ENCODE results near the gene FREM2. TPM values are rescaled to one million over a fixed set of nuclear protein-coding genes. Genes with fewer than 3 reads are reported as not detected.

FREM2 gene
- total and polyA plus RNA-seq, 5 donors from 2014 or later: not detected

DNA sequence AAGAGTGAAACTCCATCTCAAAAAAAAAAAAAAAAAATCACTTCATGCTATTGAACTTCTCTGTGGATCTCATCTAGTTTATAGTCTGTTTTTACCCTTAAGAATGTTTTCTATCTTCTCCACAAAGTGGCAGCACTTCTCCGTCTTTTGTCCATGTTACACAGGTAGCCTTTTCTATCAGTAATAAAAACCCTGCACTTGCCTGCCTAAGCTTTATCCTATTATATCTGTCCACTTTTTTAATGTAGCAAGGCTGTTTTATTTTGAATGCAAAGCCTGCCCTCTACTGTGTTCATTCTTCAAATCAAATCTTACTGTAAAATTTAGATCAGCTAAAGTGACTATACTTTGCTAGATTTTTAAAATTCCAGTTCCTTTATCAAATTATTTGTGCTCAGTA is 179.8 kb downstream of the FREM2 start:
- H3K36me3 Mint-ChIP-seq: no peaks in the 10 kb centered on the region
- no peak overlapping the region for H3K4me3 ChIP-seq (ENCODE audit: low read depth, low read length)

DNA sequence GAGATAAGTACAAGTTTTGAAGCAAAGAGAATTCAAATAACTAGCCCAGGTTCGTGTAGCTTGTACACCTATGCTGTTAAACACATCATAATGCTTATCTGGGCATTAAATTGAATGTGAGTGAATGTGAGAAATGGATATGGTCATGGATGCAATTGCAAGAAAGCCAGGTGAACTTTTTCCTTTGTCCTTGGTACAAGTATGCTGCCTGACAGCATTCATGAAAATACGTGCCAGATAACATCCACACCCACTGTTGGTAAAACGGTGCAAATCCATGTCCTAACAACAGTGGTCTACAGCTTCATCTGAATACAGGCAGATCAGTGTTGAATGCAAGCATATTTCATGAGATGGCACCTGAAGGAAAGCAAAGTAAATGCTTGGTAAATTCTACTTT is 181.5 kb downstream of the FREM2 start:
- Histone ChIP-seq H3K36me3 (ENCODE audit: control insufficient read depth, insufficient read depth, low read length) (no peaks in the 10 kb centered on the region), H3K27me3 (ENCODE audit: control insufficient read depth, insufficient read depth, low read length) (peaks cover 5% of the 10 kb centered on the region), H3K27ac (ENCODE audit: insufficient read depth, low read length, poor library complexity, severe bottlenecking) (no peak overlapping the region), H3K4me3 (ENCODE audit: low read depth, low read length) (no peak overlapping the region), H3K4me1 (ENCODE audit: control insufficient read depth, insufficient read depth, low read length, poor library complexity, severe bottlenecking) (no peaks in the 10 kb centered on the region), H3K9me3 (ENCODE audit: control insufficient read depth in 2 of 2, low read length in 2 of 2) (no peaks in the 10 kb centered on the region)
- no peak overlapping the region for H3K4me3 Mint-ChIP-seq
- DNase-seq (no peak), ATAC-seq (ENCODE audit: low read depth in 2 of 2) (no peak)
- H3K36me3 Mint-ChIP-seq: no peaks in the 10 kb centered on the region
- peaks cover 10% of the 10 kb centered on the region for H3K27me3 Mint-ChIP-seq
- H3K4me1 Mint-ChIP-seq: peaks cover 0 to 2% (median 1%) of the 10 kb centered on the region in 4 donors
- H3K27ac Mint-ChIP-seq: no peak overlapping the region
- H3K9me3 Mint-ChIP-seq: no peaks in the 10 kb centered on the region

More for the DNA sequence above, 179.8 kb downstream of the FREM2 start:
- H3K9me3 Mint-ChIP-seq: no peaks in the 10 kb centered on the region
- DNase-seq (no peak), ATAC-seq (ENCODE audit: low read depth in 2 of 2) (no peak)
- no peak overlapping the region for H3K27ac ChIP-seq (ENCODE audit: insufficient read depth, low read length, poor library complexity, severe bottlenecking)
- peaks cover 3% of the 10 kb centered on the region for H3K27me3 ChIP-seq (ENCODE audit: control insufficient read depth, insufficient read depth, low read length)
- H3K4me3 Mint-ChIP-seq: no peak overlapping the region
- no peaks in the 10 kb centered on the region for H3K4me1 ChIP-seq (ENCODE audit: control insufficient read depth, insufficient read depth, low read length, poor library complexity, severe bottlenecking)
- H3K4me1 Mint-ChIP-seq: no peaks in the 10 kb centered on the region
- no peak overlapping the region for H3K27ac Mint-ChIP-seq
- H3K27me3 Mint-ChIP-seq: peaks cover 5% of the 10 kb centered on the region
- no peaks in the 10 kb centered on the region for H3K9me3 ChIP-seq (ENCODE audit: control insufficient read depth in 2 of 2, low read length in 2 of 2)
- no peaks in the 10 kb centered on the region for H3K36me3 ChIP-seq (ENCODE audit: control insufficient read depth, insufficient read depth, low read length)

GRCh38 chr13:38868870-38869269 is 182.0 kb downstream of the FREM2 start:
- H3K9me3 Mint-ChIP-seq: no peaks in the 10 kb centered on the region
- peaks cover 0 to 2% (median 1%) of the 10 kb centered on the region in 4 donors for H3K4me1 Mint-ChIP-seq
- no peak overlapping the region for H3K27ac ChIP-seq (ENCODE audit: insufficient read depth, low read length, poor library complexity, severe bottlenecking)
- peaks cover 5% of the 10 kb centered on the region for H3K27me3 ChIP-seq (ENCODE audit: control insufficient read depth, insufficient read depth, low read length)
- H3K27ac Mint-ChIP-seq: no peak overlapping the region
- H3K9me3 ChIP-seq (ENCODE audit: control insufficient read depth in 2 of 2, low read length in 2 of 2): no peaks in the 10 kb centered on the region
- H3K4me3 ChIP-seq (ENCODE audit: low read depth, low read length): no peak overlapping the region
- H3K4me1 ChIP-seq (ENCODE audit: control insufficient read depth, insufficient read depth, low read length, poor library complexity, severe bottlenecking): no peaks in the 10 kb centered on the region
- peaks cover 13% of the 10 kb centered on the region for H3K27me3 Mint-ChIP-seq
- ATAC-seq (ENCODE audit: low read depth in 2 of 2): no peak
- no peaks in the 10 kb centered on the region for H3K36me3 ChIP-seq (ENCODE audit: control insufficient read depth, insufficient read depth, low read length)
- H3K36me3 Mint-ChIP-seq: no peaks in the 10 kb centered on the region
- no peak for DNase-seq
- H3K4me3 Mint-ChIP-seq: no peak overlapping the region

DNA sequence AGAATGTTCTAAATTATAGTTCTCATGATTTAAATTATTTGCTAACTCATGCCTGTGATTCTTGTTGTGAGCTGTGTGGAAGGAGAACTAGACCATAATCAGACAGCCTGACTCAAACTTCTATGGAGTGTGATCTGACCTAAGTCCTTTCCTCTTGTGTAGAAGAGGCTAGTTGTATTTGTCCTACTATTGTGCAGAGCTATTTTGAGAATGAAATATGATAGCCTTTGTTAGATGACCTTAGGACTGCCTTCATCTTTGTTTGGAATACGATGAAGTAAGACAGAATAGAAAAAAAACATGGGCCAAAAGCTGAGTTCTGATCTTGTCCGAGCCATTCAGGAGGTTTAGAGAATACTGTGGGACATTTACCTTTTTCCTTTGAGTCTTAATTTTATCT is 184.4 kb downstream of the FREM2 start:
- Histone ChIP-seq H3K4me3 (ENCODE audit: low read depth, low read length) (no peak overlapping the region), H3K36me3 (ENCODE audit: control insufficient read depth, insufficient read depth, low read length) (no peaks in the 10 kb centered on the region), H3K27ac (ENCODE audit: insufficient read depth, low read length, poor library complexity, severe bottlenecking) (no peak overlapping the region), H3K27me3 (ENCODE audit: control insufficient read depth, insufficient read depth, low read length) (peaks cover 5% of the 10 kb centered on the region), H3K9me3 (ENCODE audit: control insufficient read depth in 2 of 2, low read length in 2 of 2) (no peaks in the 10 kb centered on the region), H3K4me1 (ENCODE audit: control insufficient read depth, insufficient read depth, low read length, poor library complexity, severe bottlenecking) (no peaks in the 10 kb centered on the region)
- Mint-ChIP-seq H3K4me3 (no peak overlapping the region), H3K4me1 (peaks cover 0 to 2% (median 1%) of the 10 kb centered on the region in 4 donors), H3K36me3 (no peaks in the 10 kb centered on the region), H3K9me3 (no peaks in the 10 kb centered on the region), H3K27me3 (peaks cover 13% of the 10 kb centered on the region), H3K27ac (no peak overlapping the region)
- no peak for ATAC-seq (ENCODE audit: low read depth in 2 of 2)
- no peak for DNase-seq

DNA sequence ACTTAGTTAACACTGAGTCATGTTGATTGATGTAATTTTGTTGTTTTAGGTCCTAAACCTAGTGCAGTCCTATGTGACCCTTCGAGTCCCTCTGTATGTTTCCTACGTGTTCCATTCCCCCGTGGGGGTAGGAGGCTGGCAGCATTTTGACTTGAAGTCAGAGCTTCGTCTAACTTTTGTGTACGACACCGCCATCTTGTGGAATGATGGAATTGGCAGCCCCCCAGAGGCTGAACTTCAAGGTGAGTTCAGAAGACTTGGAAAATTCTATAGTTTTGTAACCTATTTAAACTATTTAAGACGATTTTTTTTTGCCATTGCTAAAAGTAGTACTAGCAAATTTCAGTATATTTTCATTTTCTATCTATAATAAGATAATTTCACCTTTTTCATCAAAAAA is 185.8 kb downstream of the FREM2 start:
- Histone ChIP-seq H3K27ac (ENCODE audit: insufficient read depth, low read length, poor library complexity, severe bottlenecking) (no peak overlapping the region), H3K36me3 (ENCODE audit: control insufficient read depth, insufficient read depth, low read length) (no peaks in the 10 kb centered on the region), H3K9me3 (ENCODE audit: control insufficient read depth in 2 of 2, low read length in 2 of 2) (no peaks in the 10 kb centered on the region), H3K27me3 (ENCODE audit: control insufficient read depth, insufficient read depth, low read length) (peaks cover 5% of the 10 kb centered on the region), H3K4me1 (ENCODE audit: control insufficient read depth, insufficient read depth, low read length, poor library complexity, severe bottlenecking) (no peaks in the 10 kb centered on the region), H3K4me3 (ENCODE audit: low read depth, low read length) (no peak overlapping the region)
- Mint-ChIP-seq H3K4me3 (no peak overlapping the region), H3K4me1 (peaks cover 0 to 2% (median 1%) of the 10 kb centered on the region in 4 donors), H3K36me3 (no peaks in the 10 kb centered on the region), H3K27ac (no peak overlapping the region), H3K9me3 (peaks cover 0 to 2% (median 0%) of the 10 kb centered on the region in 7 donors), H3K27me3 (peaks cover 10% of the 10 kb centered on the region)
- DNase-seq (peak in 2 of 3 donors; percentile 19 to 44), ATAC-seq (ENCODE audit: low read depth in 2 of 2) (no peak)

GRCh38 chr13:38875186-38875875 is 188.5 kb downstream of the FREM2 start:
- no peaks in the 10 kb centered on the region for H3K36me3 ChIP-seq (ENCODE audit: control insufficient read depth, insufficient read depth, low read length)
- Mint-ChIP-seq H3K4me1 (peaks cover 0 to 2% (median 1%) of the 10 kb centered on the region in 4 donors), H3K4me3 (no peak overlapping the region), H3K27me3 (peaks cover 13% of the 10 kb centered on the region), H3K9me3 (peaks cover 0 to 2% (median 0%) of the 10 kb centered on the region in 7 donors), H3K36me3 (no peaks in the 10 kb centered on the region), H3K27ac (no peak overlapping the region)
- DNase-seq: no peak
- no peak overlapping the region for H3K27ac ChIP-seq (ENCODE audit: insufficient read depth, low read length, poor library complexity, severe bottlenecking)
- H3K9me3 ChIP-seq (ENCODE audit: control insufficient read depth in 2 of 2, low read length in 2 of 2): no peaks in the 10 kb centered on the region
- peaks cover 4% of the 10 kb centered on the region for H3K27me3 ChIP-seq (ENCODE audit: control insufficient read depth, insufficient read depth, low read length)
- ATAC-seq (ENCODE audit: low read depth in 2 of 2): no peak
- H3K4me1 ChIP-seq (ENCODE audit: control insufficient read depth, insufficient read depth, low read length, poor library complexity, severe bottlenecking): no peaks in the 10 kb centered on the region
- no peak overlapping the region for H3K4me3 ChIP-seq (ENCODE audit: low read depth, low read length)

DNA sequence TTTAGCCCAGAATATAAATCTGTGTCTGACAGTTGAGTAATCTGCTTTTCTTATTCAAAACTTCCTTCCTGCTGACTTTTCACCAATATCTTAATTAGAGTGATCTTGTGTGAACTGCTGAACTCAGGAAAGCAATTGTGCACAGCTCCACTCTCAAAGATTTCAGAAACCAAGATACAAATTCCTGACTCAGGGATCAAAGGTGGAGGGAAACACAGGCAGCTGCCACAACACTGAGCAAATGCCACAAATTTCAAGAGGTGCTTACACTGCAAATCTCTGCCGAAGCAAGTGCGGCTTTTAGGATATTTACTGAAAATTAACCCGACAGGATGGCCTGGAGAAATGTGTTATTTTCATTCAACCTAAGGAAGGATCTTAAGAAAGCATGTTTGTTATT is 192.4 kb downstream of the FREM2 start:
- H3K4me1 Mint-ChIP-seq: no peaks in the 10 kb centered on the region
- H3K36me3 Mint-ChIP-seq: no peaks in the 10 kb centered on the region
- DNase-seq (no peak), ATAC-seq (ENCODE audit: low read depth in 2 of 2) (no peak)
- Histone ChIP-seq H3K36me3 (ENCODE audit: control insufficient read depth, insufficient read depth, low read length) (no peaks in the 10 kb centered on the region), H3K27me3 (ENCODE audit: control insufficient read depth, insufficient read depth, low read length) (no peaks in the 10 kb centered on the region), H3K9me3 (ENCODE audit: control insufficient read depth in 2 of 2, low read length in 2 of 2) (no peaks in the 10 kb centered on the region), H3K4me3 (ENCODE audit: low read depth, low read length) (no peak overlapping the region), H3K27ac (ENCODE audit: insufficient read depth, low read length, poor library complexity, severe bottlenecking) (no peak overlapping the region), H3K4me1 (ENCODE audit: control insufficient read depth, insufficient read depth, low read length, poor library complexity, severe bottlenecking) (no peaks in the 10 kb centered on the region)
- no peak overlapping the region for H3K4me3 Mint-ChIP-seq
- no peak overlapping the region for H3K27ac Mint-ChIP-seq
- peaks cover 0 to 5% (median 0%) of the 10 kb centered on the region in 7 donors for H3K9me3 Mint-ChIP-seq
- peaks cover 4% of the 10 kb centered on the region for H3K27me3 Mint-ChIP-seq

DNA sequence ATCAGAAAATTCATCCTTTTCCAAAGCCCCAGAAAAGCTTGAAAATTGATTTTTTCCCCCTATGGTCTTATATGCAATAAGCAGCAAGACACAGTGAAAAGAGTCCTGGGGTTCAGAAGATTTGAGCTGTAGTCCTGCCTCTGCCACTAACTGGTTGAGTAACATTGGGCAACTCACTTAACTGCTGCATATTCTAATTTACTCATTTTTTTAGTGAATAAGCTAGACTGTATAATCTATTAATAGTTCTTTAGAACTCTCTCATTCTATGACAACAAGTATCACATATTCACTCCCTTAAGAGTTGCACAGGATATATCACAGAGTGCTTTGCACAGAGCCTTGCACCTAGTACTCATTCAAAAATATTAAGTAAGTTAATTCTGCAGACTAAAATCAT is 192.9 kb downstream of the FREM2 start:
- H3K4me1 ChIP-seq (ENCODE audit: control insufficient read depth, insufficient read depth, low read length, poor library complexity, severe bottlenecking): no peaks in the 10 kb centered on the region
- Mint-ChIP-seq H3K9me3 (peaks cover 0 to 5% (median 0%) of the 10 kb centered on the region in 7 donors), H3K4me3 (no peak overlapping the region), H3K27ac (no peak overlapping the region), H3K36me3 (no peaks in the 10 kb centered on the region), H3K27me3 (peaks cover 4% of the 10 kb centered on the region), H3K4me1 (no peaks in the 10 kb centered on the region)
- no peaks in the 10 kb centered on the region for H3K9me3 ChIP-seq (ENCODE audit: control insufficient read depth in 2 of 2, low read length in 2 of 2)
- no peak overlapping the region for H3K27ac ChIP-seq (ENCODE audit: insufficient read depth, low read length, poor library complexity, severe bottlenecking)
- no peak overlapping the region for H3K4me3 ChIP-seq (ENCODE audit: low read depth, low read length)
- ATAC-seq (ENCODE audit: low read depth in 2 of 2) (no peak), DNase-seq (no peak)
- H3K27me3 ChIP-seq (ENCODE audit: control insufficient read depth, insufficient read depth, low read length): no peaks in the 10 kb centered on the region
- H3K36me3 ChIP-seq (ENCODE audit: control insufficient read depth, insufficient read depth, low read length): no peaks in the 10 kb centered on the region
